ENCODE measurements around the gene HAAO. TPM values are rescaled to one million over a fixed set of nuclear protein-coding genes. Genes with fewer than 3 reads are reported as not detected.

The HAAO gene
- total RNA-seq, 2 donors from 2014 or later: 0.98 to 0.99 TPM

- Mint-ChIP-seq H3K36me3 (ENCODE audit: low read depth) (no peaks in the 10 kb centered on the region), H3K4me3 (peak overlapping the region; percentile 70), H3K27ac (peak overlapping the region; percentile 60), H3K4me1 (peaks cover 15% of the 10 kb centered on the region), H3K27me3 (no peaks in the 10 kb centered on the region), H3K9me3 (no peaks in the 10 kb centered on the region)
- ATAC-seq (replicated peaks): peak; percentile 88
Measured at GRCh38 chr2:42827647-42828486, 35.5 kb upstream of the HAAO start.

- Mint-ChIP-seq H3K4me3 (no peak overlapping the region), H3K36me3 (ENCODE audit: low read depth) (no peaks in the 10 kb centered on the region), H3K27me3 (no peaks in the 10 kb centered on the region), H3K4me1 (peaks cover 15% of the 10 kb centered on the region), H3K9me3 (no peaks in the 10 kb centered on the region), H3K27ac (no peak overlapping the region)
- no peak for ATAC-seq (replicated peaks)
Measured at GRCh38 chr2:42826231-42826630, 33.8 kb upstream of the HAAO start.

GRCh38 chr2:42824454-42824807 lies 32.0 kb upstream of the HAAO start:
- H3K27me3 Mint-ChIP-seq: no peaks in the 10 kb centered on the region
- H3K27ac Mint-ChIP-seq: no peak overlapping the region
- H3K36me3 Mint-ChIP-seq (ENCODE audit: low read depth): no peaks in the 10 kb centered on the region
- H3K4me3 Mint-ChIP-seq: no peak overlapping the region
- no peaks in the 10 kb centered on the region for H3K9me3 Mint-ChIP-seq
- H3K4me1 Mint-ChIP-seq: peaks cover 15% of the 10 kb centered on the region
- no peak for ATAC-seq (replicated peaks)

- Mint-ChIP-seq H3K4me1 (peaks cover 13% of the 10 kb centered on the region), H3K27me3 (no peaks in the 10 kb centered on the region), H3K9me3 (no peaks in the 10 kb centered on the region), H3K36me3 (ENCODE audit: low read depth) (no peaks in the 10 kb centered on the region), H3K27ac (no peak overlapping the region), H3K4me3 (no peak overlapping the region)
- no peak for ATAC-seq (replicated peaks)
Measured at GRCh38 chr2:42823744-42824453, 31.5 kb upstream of the HAAO start.

GRCh38 chr2:42819160-42819559 lies 26.8 kb upstream of the HAAO start:
- Mint-ChIP-seq H3K9me3 (no peaks in the 10 kb centered on the region), H3K27me3 (no peaks in the 10 kb centered on the region)

GRCh38 chr2:42815726-42816125 lies 23.3 kb upstream of the HAAO start:
- ATAC-seq (replicated peaks): no peak
- peaks cover 6% of the 10 kb centered on the region for H3K36me3 Mint-ChIP-seq (ENCODE audit: low read depth)
- no peaks in the 10 kb centered on the region for H3K9me3 Mint-ChIP-seq
- peaks cover 7% of the 10 kb centered on the region for H3K4me1 Mint-ChIP-seq
- no peak overlapping the region for H3K4me3 Mint-ChIP-seq
- H3K27ac Mint-ChIP-seq: no peak overlapping the region
- H3K27me3 Mint-ChIP-seq: no peaks in the 10 kb centered on the region

More at GRCh38 chr2:42819160-42819559, 26.8 kb upstream of the HAAO start:
- Mint-ChIP-seq H3K27ac (no peak overlapping the region), H3K4me1 (no peaks in the 10 kb centered on the region), H3K4me3 (no peak overlapping the region), H3K36me3 (ENCODE audit: low read depth) (no peaks in the 10 kb centered on the region)
- ATAC-seq (replicated peaks): no peak

- Mint-ChIP-seq H3K9me3 (no peaks in the 10 kb centered on the region), H3K27ac (no peak overlapping the region), H3K36me3 (ENCODE audit: low read depth) (peaks cover 13% of the 10 kb centered on the region), H3K27me3 (no peaks in the 10 kb centered on the region), H3K4me1 (peaks cover 11% of the 10 kb centered on the region), H3K4me3 (no peak overlapping the region)
- no peak for ATAC-seq (replicated peaks)
Measured at GRCh38 chr2:42813763-42814162, 21.4 kb upstream of the HAAO start.

- peaks cover 13% of the 10 kb centered on the region for H3K36me3 Mint-ChIP-seq (ENCODE audit: low read depth)
- no peaks in the 10 kb centered on the region for H3K9me3 Mint-ChIP-seq
- peaks cover 11% of the 10 kb centered on the region for H3K4me1 Mint-ChIP-seq
- H3K27me3 Mint-ChIP-seq: no peaks in the 10 kb centered on the region
- peak overlapping the region; percentile 80 for H3K27ac Mint-ChIP-seq
- ATAC-seq (replicated peaks): no peak
- H3K4me3 Mint-ChIP-seq: peak overlapping the region; percentile 72
Measured at GRCh38 chr2:42812899-42813479, 20.6 kb upstream of the HAAO start.

GRCh38 chr2:42810971-42811811 lies 18.8 kb upstream of the HAAO start:
- Mint-ChIP-seq H3K4me3 (peak overlapping the region; percentile 96), H3K27me3 (peaks cover 4% of the 10 kb centered on the region), H3K4me1 (peaks cover 11% of the 10 kb centered on the region), H3K36me3 (ENCODE audit: low read depth) (peaks cover 13% of the 10 kb centered on the region), H3K9me3 (no peaks in the 10 kb centered on the region), H3K27ac (peak overlapping the region; percentile 100)
- ATAC-seq (replicated peaks): peak; percentile 16

- Mint-ChIP-seq H3K27me3 (peaks cover 4% of the 10 kb centered on the region), H3K4me1 (peaks cover 11% of the 10 kb centered on the region), H3K4me3 (peak overlapping the region; percentile 96), H3K36me3 (ENCODE audit: low read depth) (peaks cover 13% of the 10 kb centered on the region), H3K27ac (peak overlapping the region; percentile 100), H3K9me3 (no peaks in the 10 kb centered on the region)
- peak; percentile 87 for ATAC-seq (replicated peaks)
Measured at GRCh38 chr2:42810121-42810970, 18.0 kb upstream of the HAAO start.

GRCh38 chr2:42809819-42810120 lies 17.4 kb upstream of the HAAO start:
- Mint-ChIP-seq H3K36me3 (ENCODE audit: low read depth) (peaks cover 13% of the 10 kb centered on the region), H3K4me1 (peaks cover 11% of the 10 kb centered on the region)
- peak; percentile 48 for ATAC-seq (replicated peaks)

GRCh38 chr2:42809131-42809818 lies 16.9 kb upstream of the HAAO start:
- H3K4me3 Mint-ChIP-seq: peak overlapping the region; percentile 64
- H3K4me1 Mint-ChIP-seq: peaks cover 11% of the 10 kb centered on the region
- peak overlapping the region; percentile 84 for H3K27ac Mint-ChIP-seq
- no peak for ATAC-seq (replicated peaks)
- no peaks in the 10 kb centered on the region for H3K9me3 Mint-ChIP-seq
- peaks cover 13% of the 10 kb centered on the region for H3K36me3 Mint-ChIP-seq (ENCODE audit: low read depth)
- H3K27me3 Mint-ChIP-seq: peaks cover 4% of the 10 kb centered on the region

More at GRCh38 chr2:42809819-42810120, 17.4 kb upstream of the HAAO start:
- H3K27me3 Mint-ChIP-seq: peaks cover 4% of the 10 kb centered on the region
- H3K4me3 Mint-ChIP-seq: peak overlapping the region; percentile 64
- no peaks in the 10 kb centered on the region for H3K9me3 Mint-ChIP-seq
- H3K27ac Mint-ChIP-seq: peak overlapping the region; percentile 84

GRCh38 chr2:42808301-42808700 lies 15.9 kb upstream of the HAAO start:
- peak overlapping the region; percentile 6 for H3K4me3 Mint-ChIP-seq
- H3K36me3 Mint-ChIP-seq (ENCODE audit: low read depth): peaks cover 13% of the 10 kb centered on the region
- peaks cover 5% of the 10 kb centered on the region for H3K27me3 Mint-ChIP-seq
- no peaks in the 10 kb centered on the region for H3K9me3 Mint-ChIP-seq
- H3K4me1 Mint-ChIP-seq: peaks cover 11% of the 10 kb centered on the region
- H3K27ac Mint-ChIP-seq: no peak overlapping the region
- ATAC-seq (replicated peaks): no peak
